Measurements from ENCODE around the gene SIM2. TPM values are rescaled to one million over a fixed set of nuclear protein-coding genes. Genes with fewer than 3 reads are reported as not detected.

Gene SIM2
- polyA plus RNA-seq, 1 donor from 2014 or later: not detected

- no peaks in the 10 kb centered on the region for H3K9me2 ChIP-seq (ENCODE audit: insufficient read depth, low read length)
- H3K27ac ChIP-seq (ENCODE audit: low read length): no peak overlapping the region
- no peaks in the 10 kb centered on the region for H4K20me1 ChIP-seq (ENCODE audit: insufficient read depth)
- H2AFZ ChIP-seq (ENCODE audit: low read depth, low read length): no peak overlapping the region
- H3K4me3 ChIP-seq (ENCODE audit: low read length): no peak overlapping the region
- no peaks in the 10 kb centered on the region for H3K27me3 ChIP-seq (ENCODE audit: insufficient read depth, low read depth, low read length)
- no peaks in the 10 kb centered on the region for H3K79me2 ChIP-seq (replicated peaks; ENCODE audit: insufficient read depth, low read length)
- no peak for TF ChIP-seq MXI1 (conservative IDR thresholded peaks at IDR 0.05; ENCODE audit: poor library complexity, severe bottlenecking)
- TF ChIP-seq REST (IDR thresholded peaks at IDR 0.05; ENCODE audit: borderline replicate concordance): no peak
- no peak for TF ChIP-seq POLR2AphosphoS5 (IDR thresholded peaks at IDR 0.05)
- no peak for TF ChIP-seq EZH2 (IDR thresholded peaks at IDR 0.05; ENCODE audit: borderline replicate concordance, insufficient read depth, low read length, poor library complexity, severe bottlenecking)
- no peak for TF ChIP-seq RAD21 (conservative IDR thresholded peaks at IDR 0.05)
- no peak for TF ChIP-seq CTCF (IDR thresholded peaks at IDR 0.05; ENCODE audit: poor library complexity, severe bottlenecking)
- no peak for TF ChIP-seq EP300 (conservative IDR thresholded peaks at IDR 0.05; ENCODE audit: poor library complexity, severe bottlenecking)
- no peak for TF ChIP-seq SMC3 (conservative IDR thresholded peaks at IDR 0.05; ENCODE audit: poor library complexity)
- TF ChIP-seq TAF1 (IDR thresholded peaks at IDR 0.05; ENCODE audit: low read depth): no peak
- no peak overlapping the region for H3K4me2 ChIP-seq (ENCODE audit: low read length)
- no peaks in the 10 kb centered on the region for H3F3A ChIP-seq (ENCODE audit: insufficient read depth, low read length, poor library complexity, severe bottlenecking)
- no peaks in the 10 kb centered on the region for H3K36me3 ChIP-seq (ENCODE audit: insufficient read depth, low read length)
- H3K9me3 ChIP-seq (ENCODE audit: low read length): no peaks in the 10 kb centered on the region
- H3K9ac ChIP-seq (ENCODE audit: low read length): no peak overlapping the region
Observed at GRCh38 chr21:36785615-36786014, 86.7 kb downstream of the SIM2 start.

- H3F3A ChIP-seq (ENCODE audit: insufficient read depth, low read length, poor library complexity, severe bottlenecking): no peaks in the 10 kb centered on the region
- H3K9ac ChIP-seq (ENCODE audit: low read length): no peak overlapping the region
- no peaks in the 10 kb centered on the region for H3K36me3 ChIP-seq (ENCODE audit: insufficient read depth, low read length)
- TF ChIP-seq RAD21 (conservative IDR thresholded peaks at IDR 0.05) (no peak), CTCF (IDR thresholded peaks at IDR 0.05; ENCODE audit: poor library complexity, severe bottlenecking) (no peak), MXI1 (conservative IDR thresholded peaks at IDR 0.05; ENCODE audit: poor library complexity, severe bottlenecking) (no peak), REST (IDR thresholded peaks at IDR 0.05; ENCODE audit: borderline replicate concordance) (no peak), EP300 (conservative IDR thresholded peaks at IDR 0.05; ENCODE audit: poor library complexity, severe bottlenecking) (no peak), EZH2 (IDR thresholded peaks at IDR 0.05; ENCODE audit: borderline replicate concordance, insufficient read depth, low read length, poor library complexity, severe bottlenecking) (no peak), TAF1 (IDR thresholded peaks at IDR 0.05; ENCODE audit: low read depth) (no peak), SMC3 (conservative IDR thresholded peaks at IDR 0.05; ENCODE audit: poor library complexity) (no peak), POLR2AphosphoS5 (IDR thresholded peaks at IDR 0.05) (no peak)
- H3K27me3 ChIP-seq (ENCODE audit: insufficient read depth, low read depth, low read length): no peaks in the 10 kb centered on the region
- no peaks in the 10 kb centered on the region for H3K9me3 ChIP-seq (ENCODE audit: low read length)
- H3K4me2 ChIP-seq (ENCODE audit: low read length): no peak overlapping the region
- no peak overlapping the region for H2AFZ ChIP-seq (ENCODE audit: low read depth, low read length)
- no peak overlapping the region for H3K27ac ChIP-seq (ENCODE audit: low read length)
- no peaks in the 10 kb centered on the region for H3K9me2 ChIP-seq (ENCODE audit: insufficient read depth, low read length)
- no peak overlapping the region for H3K4me3 ChIP-seq (ENCODE audit: low read length)
- no peaks in the 10 kb centered on the region for H3K79me2 ChIP-seq (replicated peaks; ENCODE audit: insufficient read depth, low read length)
- no peaks in the 10 kb centered on the region for H4K20me1 ChIP-seq (ENCODE audit: insufficient read depth)
Observed at GRCh38 chr21:36786186-36786585, 87.3 kb downstream of the SIM2 start.
